Measurements from ENCODE around the gene AMOTL1.
A peak's percentile ranks its signal among the peaks of the same experiment; 100 is the strongest.
"Not testable (repeated sequence)": the region's sequence is repeated elsewhere in the genome, so short reads cannot be mapped to it uniquely, and the experiment has no call there.

AMOTL1 gene

DNA sequence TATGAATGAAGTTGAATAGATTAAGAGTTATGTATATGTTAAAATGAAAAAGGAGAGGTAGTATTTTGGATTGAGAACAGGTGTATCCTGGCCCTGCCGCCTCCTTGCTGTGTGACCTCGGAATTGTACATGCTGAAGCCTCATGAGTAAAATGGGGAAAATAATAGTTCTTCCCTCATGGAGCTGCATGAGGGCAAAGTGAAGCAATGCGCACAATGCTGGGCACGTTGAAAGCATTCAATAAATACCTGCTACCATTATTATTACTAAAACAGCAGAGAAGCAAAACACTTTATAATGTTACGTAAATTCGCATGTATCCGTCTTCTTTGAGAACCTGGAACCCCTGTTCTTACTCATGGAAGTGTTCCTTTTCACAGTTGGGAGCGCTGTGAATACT, 5.7 kb downstream of the AMOTL1 start:
- DNase-seq: no peak

GRCh38 chr11:94774345-94774744, 6.2 kb downstream of the AMOTL1 start:
- no peak for DNase-seq

DNA sequence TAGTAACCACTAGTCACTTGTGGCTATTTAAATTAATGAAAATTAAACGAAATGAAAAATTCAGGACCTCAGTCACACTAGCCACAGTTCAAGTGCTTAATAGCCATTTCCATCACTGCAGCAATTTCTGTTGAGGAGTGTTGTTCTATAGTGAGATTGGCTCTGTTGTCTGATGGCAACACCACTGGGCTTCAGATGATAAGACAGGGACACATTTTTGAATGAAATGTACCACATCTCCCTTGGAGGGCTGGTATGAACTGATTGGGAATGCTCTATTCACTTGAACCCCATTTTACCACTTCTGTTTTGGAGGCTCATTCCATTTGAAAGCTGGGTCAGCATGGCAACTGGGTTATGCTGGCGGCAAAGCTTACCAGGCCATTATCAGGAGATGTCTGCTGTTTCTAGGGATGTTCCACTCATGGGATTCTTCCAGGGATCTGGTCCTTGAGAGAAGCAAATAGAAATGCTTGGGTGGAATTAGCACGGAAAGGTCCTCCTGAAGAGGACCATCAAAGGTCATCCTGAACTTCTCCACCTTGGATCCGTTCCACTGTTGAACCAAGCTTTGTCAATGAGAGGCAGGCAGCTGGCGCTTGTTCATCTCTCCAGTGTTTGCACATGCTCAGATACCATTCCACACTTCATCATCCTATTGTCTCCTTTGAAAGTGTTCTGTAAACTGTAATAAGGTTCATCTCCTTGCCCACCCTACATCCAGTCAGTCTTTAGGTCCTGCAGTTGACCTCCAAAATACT, 7.6 kb downstream of the AMOTL1 start:
- DNase-seq: no peak

- no peak for DNase-seq
Measured at GRCh38 chr11:94776351-94777321, 8.5 kb downstream of the AMOTL1 start.

- DNase-seq: no peak
Measured at GRCh38 chr11:94780432-94780831, 12.3 kb downstream of the AMOTL1 start.

- DNase-seq: no peak
Measured at GRCh38 chr11:94781837-94782236, 13.7 kb downstream of the AMOTL1 start.

DNA sequence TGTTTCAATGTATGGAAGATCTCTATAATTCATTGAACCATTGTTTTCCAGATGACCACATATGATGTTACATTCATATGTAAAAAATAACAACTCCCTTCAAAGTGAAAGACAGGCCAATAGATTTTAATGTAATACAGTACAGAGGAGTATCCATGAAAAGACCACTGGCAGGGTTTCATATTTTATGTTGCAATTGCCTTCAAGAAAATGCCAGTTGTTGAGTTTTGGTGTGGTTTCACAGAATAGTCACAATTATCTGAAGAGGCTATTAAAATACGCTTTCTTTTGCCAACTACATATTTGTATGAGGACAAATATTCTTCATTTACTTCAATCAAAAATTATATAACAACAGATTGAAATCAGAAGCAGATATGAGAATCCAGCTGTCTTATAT, 14.3 kb downstream of the AMOTL1 start:
- no peak for DNase-seq

- no peak for DNase-seq
Measured at GRCh38 chr11:94784884-94785283, 16.7 kb downstream of the AMOTL1 start.

GRCh38 chr11:94785509-94785908, 17.4 kb downstream of the AMOTL1 start:
- DNase-seq: no peak

GRCh38 chr11:94786264-94787126, 18.3 kb downstream of the AMOTL1 start:
- DNase-seq: peak; percentile 30

DNA sequence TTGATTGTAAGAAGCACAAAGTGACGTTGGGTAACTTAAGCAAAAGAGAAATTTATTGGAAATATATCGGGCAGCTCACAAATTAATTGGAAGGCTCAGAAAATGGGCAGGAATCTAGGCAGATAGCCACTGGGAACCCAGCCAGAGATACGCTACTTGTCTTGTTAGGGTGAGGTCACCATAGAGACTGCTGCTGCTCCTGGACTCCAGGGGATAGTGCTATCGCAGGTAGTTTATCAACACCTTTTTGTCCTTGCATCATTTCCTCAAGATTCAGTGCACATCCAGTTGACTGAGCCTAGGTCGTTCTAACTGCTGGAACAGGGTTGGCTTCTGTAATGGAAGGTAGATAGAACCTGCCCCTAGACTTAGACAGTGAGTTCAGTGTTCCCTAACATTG, 19.6 kb downstream of the AMOTL1 start:
- no peak for DNase-seq

DNA sequence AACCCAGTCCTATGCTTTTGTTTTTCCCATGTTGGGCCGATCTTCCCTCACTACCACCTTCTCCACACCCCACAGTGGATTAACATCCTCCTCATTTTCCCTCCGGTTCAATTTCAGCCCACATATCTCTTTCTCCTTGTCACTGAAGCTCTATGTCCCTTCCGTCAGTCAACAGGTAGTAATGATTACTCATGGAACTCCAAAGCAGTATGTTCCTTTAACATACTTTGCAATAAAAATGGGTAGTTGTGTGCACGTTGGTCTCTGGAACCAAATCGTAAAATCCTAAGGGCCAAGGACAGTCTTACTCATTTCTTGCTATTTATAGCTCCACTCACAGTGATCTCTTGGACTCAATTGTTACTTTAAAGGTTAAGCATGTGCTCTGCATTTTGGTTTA, 20.2 kb downstream of the AMOTL1 start:
- no peak for DNase-seq

DNA sequence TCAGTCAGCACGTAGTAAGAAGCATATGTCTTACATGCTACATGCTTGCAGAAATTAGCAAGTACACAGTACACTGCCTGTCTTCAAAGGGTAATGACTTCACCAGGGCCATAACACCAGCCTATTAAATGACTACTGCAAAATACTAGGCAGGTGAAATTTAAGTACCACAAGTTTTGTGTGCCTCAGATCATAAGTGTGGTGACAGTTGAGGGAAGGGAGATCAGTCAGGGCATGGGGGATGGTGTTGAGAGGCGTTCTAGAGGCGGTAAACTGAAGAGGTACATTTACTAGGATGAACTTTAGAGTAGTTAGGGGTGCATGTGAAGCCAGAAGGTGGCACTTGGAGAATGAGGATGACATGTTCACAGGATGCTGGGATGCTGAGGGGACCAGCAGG, 22.0 kb downstream of the AMOTL1 start:
- no peak for DNase-seq

- DNase-seq: no peak
Measured at GRCh38 chr11:94790661-94791180, 22.6 kb downstream of the AMOTL1 start.

GRCh38 chr11:94791216-94791889, 23.2 kb downstream of the AMOTL1 start:
- no peak for DNase-seq

GRCh38 chr11:94791942-94792341, 23.8 kb downstream of the AMOTL1 start:
- not testable (repeated sequence) for DNase-seq

DNA sequence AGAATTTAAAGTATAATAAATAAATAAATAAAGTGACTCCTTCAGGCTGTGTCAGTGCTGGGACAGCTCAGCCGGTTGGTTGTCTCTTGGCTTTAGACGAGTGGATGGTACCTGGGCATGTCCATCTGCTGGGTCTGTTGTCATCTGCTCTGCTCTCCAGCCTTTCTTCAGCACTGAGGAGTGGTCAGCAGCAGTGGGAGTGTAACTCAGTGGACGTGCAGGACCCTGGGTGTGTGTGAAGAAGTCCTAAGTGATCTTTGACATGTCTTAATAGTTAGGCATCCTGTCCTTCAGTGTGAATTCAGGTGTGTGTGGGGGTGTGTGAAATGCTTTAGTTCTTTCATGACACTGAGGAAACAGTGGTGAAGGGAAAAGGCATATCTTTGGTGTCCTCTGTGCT, 24.3 kb downstream of the AMOTL1 start:
- no peak for DNase-seq

DNA sequence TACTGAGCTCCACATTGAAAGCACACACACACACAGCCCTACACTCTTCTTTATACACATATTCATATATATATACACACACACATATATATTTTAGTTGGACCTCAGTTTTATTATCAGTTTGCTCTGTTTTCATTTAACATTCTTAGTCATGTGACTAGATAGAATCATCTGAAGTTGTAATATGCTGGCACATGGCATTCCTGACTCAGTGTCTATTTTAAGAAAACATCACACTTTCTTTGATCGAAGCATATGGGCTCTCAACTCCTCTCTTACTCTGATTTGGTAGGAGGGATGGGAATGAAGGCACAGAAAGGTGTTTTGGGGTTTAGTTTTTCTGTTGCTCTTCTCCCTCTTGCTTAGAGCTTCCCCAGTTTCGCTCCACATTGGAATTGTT, 24.8 kb downstream of the AMOTL1 start:
- no peak for DNase-seq

DNA sequence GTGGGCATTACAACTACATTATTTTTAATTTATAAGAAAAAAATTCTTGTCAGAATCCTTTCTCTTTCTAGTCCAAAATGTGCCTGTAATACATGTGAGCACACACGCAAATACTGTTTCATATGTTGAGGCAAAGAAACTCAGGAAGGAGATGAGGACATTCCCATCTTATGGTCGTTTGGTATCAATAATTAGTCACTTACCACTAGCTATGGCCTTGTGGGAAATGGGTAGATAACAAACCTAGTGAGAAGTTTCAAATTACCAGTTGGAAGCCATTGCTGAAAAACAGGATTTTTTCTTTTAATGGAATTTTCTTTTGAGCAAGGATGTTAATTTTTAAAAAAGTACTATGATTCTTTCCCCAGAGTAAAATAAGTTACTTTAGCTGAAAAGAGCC, 25.7 kb downstream of the AMOTL1 start:
- no peak for DNase-seq

GRCh38 chr11:94794287-94795168, 26.4 kb downstream of the AMOTL1 start:
- no peak for DNase-seq
